ENCODE data around the gene MICU2.
A peak's percentile ranks its signal among the peaks of the same experiment; 100 is the strongest.

The MICU2 gene

DNA sequence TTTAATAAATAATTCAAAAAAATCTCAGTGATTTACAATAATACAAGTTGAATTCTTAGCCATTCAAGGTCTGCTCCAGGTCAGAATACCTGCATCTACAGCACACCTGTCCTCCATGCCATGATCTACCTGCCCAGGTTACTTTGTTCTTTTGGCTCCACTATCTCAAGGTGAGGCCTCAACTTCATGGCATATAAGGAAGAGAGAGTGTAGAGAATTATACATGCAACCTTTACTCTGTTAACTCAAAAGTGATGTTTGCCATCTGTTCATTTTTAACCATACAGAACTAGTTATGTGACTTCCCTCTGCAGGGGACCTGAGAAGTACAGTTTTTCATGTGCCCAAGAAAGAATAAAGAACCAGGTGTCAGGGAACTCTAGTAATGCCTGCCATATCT, 28.2 kb upstream of the MICU2 start:
- DNase-seq (ENCODE audit: low read depth), result no peak
- no peak overlapping the region for H3K4me3 ChIP-seq (ENCODE audit: control insufficient read depth, low read depth, low read length)
- TF ChIP-seq, protein P1, sequence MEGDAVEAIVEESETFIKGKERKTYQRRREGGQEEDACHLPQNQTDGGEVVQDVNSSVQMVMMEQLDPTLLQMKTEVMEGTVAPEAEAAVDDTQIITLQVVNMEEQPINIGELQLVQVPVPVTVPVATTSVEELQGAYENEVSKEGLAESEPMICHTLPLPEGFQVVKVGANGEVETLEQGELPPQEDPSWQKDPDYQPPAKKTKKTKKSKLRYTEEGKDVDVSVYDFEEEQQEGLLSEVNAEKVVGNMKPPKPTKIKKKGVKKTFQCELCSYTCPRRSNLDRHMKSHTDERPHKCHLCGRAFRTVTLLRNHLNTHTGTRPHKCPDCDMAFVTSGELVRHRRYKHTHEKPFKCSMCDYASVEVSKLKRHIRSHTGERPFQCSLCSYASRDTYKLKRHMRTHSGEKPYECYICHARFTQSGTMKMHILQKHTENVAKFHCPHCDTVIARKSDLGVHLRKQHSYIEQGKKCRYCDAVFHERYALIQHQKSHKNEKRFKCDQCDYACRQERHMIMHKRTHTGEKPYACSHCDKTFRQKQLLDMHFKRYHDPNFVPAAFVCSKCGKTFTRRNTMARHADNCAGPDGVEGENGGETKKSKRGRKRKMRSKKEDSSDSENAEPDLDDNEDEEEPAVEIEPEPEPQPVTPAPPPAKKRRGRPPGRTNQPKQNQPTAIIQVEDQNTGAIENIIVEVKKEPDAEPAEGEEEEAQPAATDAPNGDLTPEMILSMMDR (IDR thresholded peaks at IDR 0.05; ENCODE audit: control insufficient read depth, insufficient read depth, low read depth, low read length, missing control alignments), result no peak

DNA sequence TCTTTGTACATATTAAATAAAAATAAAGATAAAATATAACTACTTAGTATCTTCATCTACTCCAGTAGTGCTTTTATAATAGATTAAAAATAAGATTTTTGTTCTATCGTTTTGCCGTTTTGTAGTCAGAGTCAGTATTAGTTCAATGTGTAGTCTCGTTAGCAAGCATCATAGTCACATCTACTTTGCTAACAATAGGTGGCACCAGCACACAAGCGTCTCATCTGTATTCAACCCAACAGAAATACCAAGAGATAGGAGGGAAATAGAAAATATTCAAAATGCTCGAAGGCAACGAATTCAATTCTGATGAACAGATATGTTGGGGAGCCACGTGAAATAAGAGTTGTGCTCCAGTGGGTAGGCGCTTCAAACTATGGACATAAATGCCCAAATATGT, 21.4 kb upstream of the MICU2 start:
- DNase-seq (ENCODE audit: low read depth), result no peak
- H3K4me3 ChIP-seq (ENCODE audit: control insufficient read depth, low read depth, low read length), result no peak overlapping the region
- TF ChIP-seq, protein P1 (IDR thresholded peaks at IDR 0.05; ENCODE audit: control insufficient read depth, insufficient read depth, low read depth, low read length, missing control alignments), result peak; percentile 63

DNA sequence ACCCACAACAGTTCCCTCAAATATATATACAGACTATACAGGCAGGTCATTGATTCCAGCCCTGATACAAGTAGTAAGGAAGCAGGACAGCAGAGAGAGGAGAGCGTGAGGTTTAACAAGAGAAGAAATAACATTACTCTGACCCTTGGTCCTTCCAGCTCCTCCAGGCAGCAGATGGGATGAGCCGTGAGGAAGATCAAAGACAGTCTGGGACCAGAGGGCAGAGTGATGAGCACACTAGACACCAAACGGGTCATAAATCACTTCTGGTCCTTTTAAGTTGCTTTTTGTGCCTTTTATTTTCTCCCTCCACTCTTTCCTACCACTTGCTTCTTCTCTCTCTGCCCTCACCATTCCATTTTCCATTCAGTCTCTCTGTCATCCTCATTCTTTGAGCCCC, 16.9 kb upstream of the MICU2 start:
- H3K4me3 ChIP-seq (ENCODE audit: control insufficient read depth, low read depth, low read length), result no peak overlapping the region
- no peak for DNase-seq (ENCODE audit: low read depth)
- TF ChIP-seq, protein P1 (IDR thresholded peaks at IDR 0.05; ENCODE audit: control insufficient read depth, insufficient read depth, low read depth, low read length, missing control alignments), result no peak

DNA sequence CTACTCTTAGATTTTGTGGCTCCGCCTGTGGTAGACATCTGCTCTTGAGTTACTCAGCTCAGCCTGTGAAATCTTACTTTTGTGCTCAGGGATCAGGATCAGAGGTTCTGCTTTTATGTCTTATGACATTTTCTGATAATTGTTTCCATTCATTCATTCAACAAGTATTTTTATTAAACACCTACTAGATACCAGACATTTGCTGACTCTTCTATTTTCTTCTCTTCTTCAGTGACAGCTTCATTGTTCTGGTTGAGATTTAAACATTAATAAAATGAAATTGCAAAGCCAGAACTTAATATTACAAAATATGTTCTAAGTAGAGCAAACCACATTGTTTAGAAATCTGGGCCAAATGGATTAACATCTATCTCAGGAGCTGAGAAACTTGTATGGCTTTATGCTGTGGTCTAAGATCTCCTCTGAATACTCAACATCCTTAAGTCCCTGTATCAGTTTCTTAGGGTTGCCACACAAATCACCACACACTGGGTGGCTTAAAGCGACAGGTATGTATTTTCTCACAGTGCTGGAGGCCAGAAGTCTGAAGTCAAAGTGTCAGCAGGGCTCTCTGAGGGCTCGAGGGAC, 15.8 kb upstream of the MICU2 start:
- TF ChIP-seq, protein P1 (IDR thresholded peaks at IDR 0.05; ENCODE audit: control insufficient read depth, insufficient read depth, low read depth, low read length, missing control alignments), result no peak
- DNase-seq (ENCODE audit: low read depth), result no peak
- H3K4me3 ChIP-seq (ENCODE audit: control insufficient read depth, low read depth, low read length), result no peak overlapping the region

- DNase-seq (ENCODE audit: low read depth), result no peak
- no peak overlapping the region for H3K4me3 ChIP-seq (ENCODE audit: control insufficient read depth, low read depth, low read length)
- TF ChIP-seq, protein P1 (IDR thresholded peaks at IDR 0.05; ENCODE audit: control insufficient read depth, insufficient read depth, low read depth, low read length, missing control alignments), result no peak
These were observed 12.9 kb upstream of the MICU2 start for GRCh38 chr13:21616880-21617279.

DNA sequence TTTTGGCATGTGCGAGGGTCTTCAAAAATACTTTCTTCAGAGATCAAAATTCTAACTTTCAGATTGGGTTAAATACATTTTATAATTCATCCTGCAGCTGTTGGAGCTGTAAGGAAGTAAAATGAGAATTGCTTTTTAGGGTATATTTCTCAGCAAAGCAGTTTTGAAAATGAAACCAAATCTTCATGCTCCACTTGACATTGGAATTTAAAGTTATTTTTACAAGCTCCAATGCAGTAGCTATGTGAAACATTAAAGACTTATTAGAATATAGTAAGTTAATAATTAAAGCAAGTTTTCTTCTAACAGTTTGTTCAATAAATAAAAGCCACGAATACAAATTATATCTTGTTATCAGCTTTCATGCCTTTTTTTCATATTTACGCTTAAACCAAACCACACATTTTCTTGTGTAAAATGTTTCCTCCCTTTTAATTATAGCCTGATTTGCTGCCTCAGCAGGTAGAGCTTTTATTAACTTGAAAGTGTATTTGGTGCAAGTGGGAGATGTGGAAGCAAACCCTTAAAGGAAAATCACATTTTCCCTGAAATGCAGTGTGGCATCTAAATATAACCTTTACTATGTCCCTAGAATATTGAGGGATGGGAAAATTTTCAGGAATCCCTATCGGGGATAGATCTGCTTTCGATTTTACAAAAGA, 12.4 kb upstream of the MICU2 start:
- TF ChIP-seq, protein P1 (IDR thresholded peaks at IDR 0.05; ENCODE audit: control insufficient read depth, insufficient read depth, low read depth, low read length, missing control alignments), result no peak
- H3K4me3 ChIP-seq (ENCODE audit: control insufficient read depth, low read depth, low read length), result no peak overlapping the region
- DNase-seq (ENCODE audit: low read depth), result no peak

Measured in AG09309 (cell line).